Keratinocyte (primary cell): ENCODE results near the gene BCL7A.

Source experiments
- EZH2 ChIP-seq: IDR thresholded peaks from one replicate; pipeline ENCODE4 v1.6.1; 2012; ENCODE audit warnings: inconsistent platforms, mild to moderate bottlenecking, low read length, moderate library complexity
- TF ChIP-seq, protein P1 (sequence below), 3 experiments: IDR thresholded peaks in 1 of 3; conservative IDR thresholded peaks in 1 of 3; optimal IDR thresholded peaks in 1 of 3; 2 replicates in 2 of 3; 3 replicates in 1 of 3; pipeline versions ENCODE3 to v1.5.1; 2011; ENCODE audit warnings: low read length in 3 of 3, mild to moderate bottlenecking in 3 of 3, moderate library complexity in 2 of 3, control low read depth in 1 of 3, inconsistent platforms in 1 of 3; ENCODE audit not compliant: insufficient read depth in 2 of 3; ENCODE audit errors: extremely low read depth in 1 of 3

DNA sequence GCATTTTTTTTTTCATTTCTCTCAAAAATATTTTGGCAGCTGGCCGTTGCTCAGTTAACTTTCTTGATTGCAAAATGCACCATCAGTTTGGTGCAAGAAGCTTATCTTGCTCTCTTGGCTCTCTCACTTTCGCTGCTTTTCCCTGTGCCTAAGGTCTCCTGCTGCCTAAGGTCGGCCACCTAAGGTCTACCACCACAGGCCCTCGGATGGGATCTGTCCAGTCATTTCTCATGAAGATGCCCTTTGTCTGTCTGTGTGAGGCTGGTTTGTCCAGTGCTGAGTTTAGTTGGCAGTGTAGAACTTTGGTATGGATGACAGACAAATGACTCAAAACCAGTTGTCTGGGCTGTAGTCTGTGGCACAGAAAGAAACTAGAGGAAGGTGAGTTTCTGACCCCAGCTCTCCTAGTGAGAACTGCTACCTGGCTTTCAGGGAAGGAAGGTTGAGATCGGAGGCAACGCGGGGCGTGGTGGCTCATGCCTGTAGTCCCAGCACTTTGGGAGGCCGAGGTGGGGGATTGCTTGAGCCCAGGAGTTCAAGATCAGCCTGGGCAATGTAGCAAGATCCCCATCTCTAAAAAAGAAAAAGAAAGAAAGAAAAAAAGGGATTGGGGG lies 59.5 kb downstream of the BCL7A start:
- TF ChIP-seq, protein P1, sequence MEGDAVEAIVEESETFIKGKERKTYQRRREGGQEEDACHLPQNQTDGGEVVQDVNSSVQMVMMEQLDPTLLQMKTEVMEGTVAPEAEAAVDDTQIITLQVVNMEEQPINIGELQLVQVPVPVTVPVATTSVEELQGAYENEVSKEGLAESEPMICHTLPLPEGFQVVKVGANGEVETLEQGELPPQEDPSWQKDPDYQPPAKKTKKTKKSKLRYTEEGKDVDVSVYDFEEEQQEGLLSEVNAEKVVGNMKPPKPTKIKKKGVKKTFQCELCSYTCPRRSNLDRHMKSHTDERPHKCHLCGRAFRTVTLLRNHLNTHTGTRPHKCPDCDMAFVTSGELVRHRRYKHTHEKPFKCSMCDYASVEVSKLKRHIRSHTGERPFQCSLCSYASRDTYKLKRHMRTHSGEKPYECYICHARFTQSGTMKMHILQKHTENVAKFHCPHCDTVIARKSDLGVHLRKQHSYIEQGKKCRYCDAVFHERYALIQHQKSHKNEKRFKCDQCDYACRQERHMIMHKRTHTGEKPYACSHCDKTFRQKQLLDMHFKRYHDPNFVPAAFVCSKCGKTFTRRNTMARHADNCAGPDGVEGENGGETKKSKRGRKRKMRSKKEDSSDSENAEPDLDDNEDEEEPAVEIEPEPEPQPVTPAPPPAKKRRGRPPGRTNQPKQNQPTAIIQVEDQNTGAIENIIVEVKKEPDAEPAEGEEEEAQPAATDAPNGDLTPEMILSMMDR (optimal IDR thresholded peaks at IDR 0.05 in 1 of 3, IDR thresholded peaks at IDR 0.05 in 1 of 3, conservative IDR thresholded peaks at IDR 0.05 in 1 of 3; ENCODE audit: extremely low read depth in 1 of 3, insufficient read depth in 2 of 3, low read length in 3 of 3) = no peak
- TF ChIP-seq EZH2 = no peak
